HepG2 (cell line): Measurements from ENCODE around the gene MAP3K4.

ENCODE experiments used
- ELF4 ChIP-seq: sonication (generic); formaldehyde crosslinking; IDR thresholded peaks from 2 replicates; pipeline ENCODE4 v1.5.0; 2020; ENCODE audit warnings: missing genetic modification reagents, mild to moderate bottlenecking, moderate library complexity, borderline replicate concordance
- EZH2 ChIP-seq: conservative IDR thresholded peaks from 2 replicates; pipeline ENCODE4 v1.6.1; 2012; ENCODE audit warnings: mild to moderate bottlenecking, low read depth, low read length, moderate library complexity
- HDAC6 ChIP-seq: fragments of 200-600 bp; sonication (generic); IDR thresholded peaks from 2 replicates; pipeline ENCODE4 v1.7.0; 2017; ENCODE audit warnings: mild to moderate bottlenecking, antibody characterized with exemption, low read length, low read depth
- KAT2B ChIP-seq: fragments of 150-350 bp; IDR thresholded peaks from 2 replicates; pipeline ENCODE4 v1.6.1; 2014; ENCODE audit warnings: low read depth, low read length, borderline replicate concordance
- PBX3 ChIP-seq: sonication (generic); formaldehyde crosslinking; IDR thresholded peaks from 2 replicates; pipeline ENCODE4 v1.8.1; 2023; ENCODE audit warnings: missing genetic modification reagents, inconsistent platforms, borderline replicate concordance
- POLR2AphosphoS5 ChIP-seq: IDR thresholded peaks from 2 replicates; pipeline ENCODE4 v1.6.1; 2012; ENCODE audit warnings: low read depth, low read length
- ZFX ChIP-seq: sonication (generic); formaldehyde crosslinking; IDR thresholded peaks from 2 replicates; pipeline ENCODE4 v1.4.0; 2020; ENCODE audit warnings: mild to moderate bottlenecking, low read depth, missing genetic modification reagents, moderate library complexity
- ZKSCAN1 ChIP-seq: fragments of 150-350 bp; IDR thresholded peaks from 2 replicates; pipeline ENCODE4 v1.6.1; 2014; ENCODE audit warnings: low read length
- ZNF274 ChIP-seq: sonication (generic); formaldehyde crosslinking; IDR thresholded peaks from 2 replicates; pipeline ENCODE4 v1.5.1; 2020; ENCODE audit warnings: mild to moderate bottlenecking, missing genetic modification reagents
- ZNF317 ChIP-seq: sonication (generic); formaldehyde crosslinking; IDR thresholded peaks from 2 replicates; pipeline ENCODE4 v1.5.0; 2020; ENCODE audit warnings: mild to moderate bottlenecking, missing genetic modification reagents
- ZNF629 ChIP-seq: sonication (generic); formaldehyde crosslinking; conservative IDR thresholded peaks from 2 replicates; pipeline ENCODE4 v1.5.0; 2020; ENCODE audit warnings: missing genetic modification reagents

GRCh38 chr6:161035981-161036263 is 44.4 kb downstream of the MAP3K4 start:
- TF ChIP-seq KAT2B (no peak), ZNF317 (CRISPR knock-in tag) (no peak), HDAC6 (no peak), ZFX (CRISPR knock-in tag) (no peak), POLR2AphosphoS5 (no peak), PBX3 (CRISPR knock-in tag) (no peak), ELF4 (CRISPR knock-in tag) (no peak), EZH2 (no peak), ZKSCAN1 (no peak), ZNF629 (CRISPR knock-in tag) (no peak), ZNF274 (CRISPR knock-in tag) (no peak)
